Measurements from ENCODE around the gene LRRK1.

DNA sequence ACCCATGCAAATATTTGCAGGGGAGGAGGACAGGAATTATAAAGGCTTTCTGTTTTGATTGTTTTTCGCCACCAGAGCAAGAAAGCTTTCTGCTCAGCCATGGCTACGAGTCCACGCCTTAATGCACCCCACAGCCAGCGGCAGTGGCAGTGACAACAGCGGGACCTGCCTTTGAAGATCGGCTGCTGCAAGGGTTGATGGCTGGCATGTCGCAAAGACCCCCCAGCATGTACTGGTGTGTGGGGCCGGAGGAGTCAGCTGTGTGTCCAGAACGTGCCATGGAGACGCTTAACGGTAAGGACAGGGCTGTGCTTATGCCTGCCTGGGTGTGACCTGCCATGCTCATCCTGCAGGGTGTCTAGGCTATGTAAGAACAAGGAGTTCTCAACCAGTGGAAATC lies 5.3 kb downstream of the LRRK1 start:
- TF ChIP-seq POLR2AphosphoS5 (IDR thresholded peaks at IDR 0.05; ENCODE audit: low read depth, low read length) (no peak), POLR2A (IDR thresholded peaks at IDR 0.05; ENCODE audit: low read depth, low read length) (no peak), POU2F2 (IDR thresholded peaks at IDR 0.05; ENCODE audit: low read depth, low read length) (no peak), SPI1 (IDR thresholded peaks at IDR 0.05; ENCODE audit: low read depth, low read length) (no peak), TAF1 (IDR thresholded peaks at IDR 0.05; ENCODE audit: low read depth, low read length) (no peak)

Data from GM12891 (cell line).